ENCODE measurements around the gene JAK1. TPM values are rescaled to one million over a fixed set of nuclear protein-coding genes. Genes with fewer than 3 reads are reported as not detected.
A peak's percentile ranks its signal among the peaks of the same experiment; 100 is the strongest.

Gene JAK1
- total and polyA plus RNA-seq, 2 of the 8 experiments (the other 6 are each of a cell fraction or from before 2014, with no cell fraction given) = 7.8 to 24.5 TPM

DNA sequence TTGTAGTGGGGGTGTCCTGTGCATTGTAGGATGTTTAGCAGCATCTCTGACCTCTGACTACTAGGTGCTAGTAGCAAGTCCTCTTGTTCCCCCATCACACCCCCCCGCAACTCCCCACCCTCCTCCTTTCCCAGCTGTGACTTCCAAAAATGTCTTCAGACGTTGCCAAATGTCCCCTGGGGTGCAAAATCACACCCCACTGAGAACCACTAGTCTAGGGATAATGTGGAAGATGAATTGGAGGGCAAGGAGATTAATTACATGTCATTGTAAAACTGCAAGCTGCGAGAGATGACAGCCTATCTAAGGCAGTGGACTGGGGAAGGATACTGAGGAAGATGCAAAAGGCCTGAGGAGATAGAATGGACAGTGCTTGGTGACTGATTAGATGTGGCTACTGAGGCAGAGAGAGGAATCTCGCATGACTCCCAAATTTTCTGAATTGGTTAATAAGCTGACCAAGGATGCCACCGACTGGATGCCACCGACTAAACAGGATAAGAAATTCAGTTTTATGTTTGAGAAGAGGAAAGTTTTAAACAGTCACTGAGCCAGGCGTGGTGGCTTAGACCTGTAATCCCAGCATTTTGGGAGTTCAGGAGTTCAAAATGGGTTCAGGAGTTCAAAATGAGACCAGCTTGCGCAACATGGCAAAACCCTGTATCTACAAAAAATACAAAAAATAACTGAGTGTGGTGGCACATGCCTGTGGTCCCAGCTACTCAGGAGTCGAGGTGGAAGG lies 3.1 kb upstream of the JAK1 start:
- no peaks in the 10 kb centered on the region for H3K9me3 ChIP-seq (ENCODE audit: insufficient read depth in 2 of 2, low read depth in 1 of 2, low read length in 1 of 2)
- H3K36me3 ChIP-seq (ENCODE audit: control insufficient read depth in 2 of 4, insufficient read depth in 4 of 4, low read length in 3 of 4) = no peaks in the 10 kb centered on the region
- no peak overlapping the region for H2BK12ac ChIP-seq (ENCODE audit: low read depth, low read length)
- H3K27ac ChIP-seq (ENCODE audit: low read depth, low read length) = no peak overlapping the region
- ChIA-PET POLR2A (ENCODE audit: partially characterized antibody) (interaction anchor here (0.6 kb wide), 1 partner anchor 17 kb away, joined by 3 read pairs; no protein-coding TSS in a partner anchor), CTCF (ENCODE audit: partially characterized antibody) (interaction anchor here (0.7 to 0.9 kb wide), 2 partner anchors 13 to 23 kb away, joined by 3 read pairs; no protein-coding TSS in a partner anchor)
- H3K56ac ChIP-seq (replicated peaks; ENCODE audit: insufficient read length, low read depth, low read length) = no peak overlapping the region
- no peak overlapping the region for H3K23ac ChIP-seq (ENCODE audit: insufficient read length)
- no peak overlapping the region for H4K91ac ChIP-seq (replicated peaks; ENCODE audit: insufficient read length, low read length)
- H2AK5ac ChIP-seq (ENCODE audit: low read depth, low read length) = no peak overlapping the region
- H3K9ac ChIP-seq (replicated peaks in 1 of 4; ENCODE audit: extremely low read depth in 1 of 4, low read depth in 3 of 4, low read length in 3 of 4) = no peak overlapping the region
- no peak overlapping the region for H4K5ac ChIP-seq (ENCODE audit: insufficient read length, low read depth, low read length)
- 82% methylated on average over 9 of the region's 9 CpGs; no CpG with 5 or more reads in 1 of the 2 experiments for WGBS, 2 experiments (ENCODE audit: extremely low coverage in 1 of 2, insufficient coverage in 1 of 2, insufficient read length in 1 of 2, insufficient replicate concordance in 2 of 2, low coverage in 1 of 2, low lambda C conversion rate in 2 of 2, missing lambda C conversion rate in 1 of 2)
- no peak overlapping the region for H3K14ac ChIP-seq (ENCODE audit: insufficient read length)
- peaks cover 0 to 5% of the 10 kb centered on the region in 2 experiments for H4K20me1 ChIP-seq (replicated peaks in 1 of 2; ENCODE audit: control insufficient read depth in 1 of 2, insufficient read depth in 2 of 2, low read length in 2 of 2)
- no peak overlapping the region for H2BK120ac ChIP-seq (replicated peaks; ENCODE audit: low read depth, low read length)
- DNase-seq (ENCODE audit: low read depth in 1 of 2, low spot score in 2 of 2) (no peak), FAIRE-seq (no peak)
- H3K27me3 ChIP-seq (replicated peaks in 1 of 4; ENCODE audit: control insufficient read depth in 3 of 4, extremely low read depth in 1 of 4, insufficient read depth in 3 of 4, low read length in 3 of 4) = peaks cover 0 to 19% (median 2%) of the 10 kb centered on the region in 4 experiments; a peak in 5 of 7 replicates
- H3K4me2 ChIP-seq (ENCODE audit: insufficient read depth in 1 of 2, low read depth in 2 of 2, low read length in 2 of 2) = no peak overlapping the region
- no peak overlapping the region for H2BK15ac ChIP-seq (ENCODE audit: low read length)
- no peak overlapping the region for H2BK20ac ChIP-seq (ENCODE audit: low read length)
- no peak overlapping the region for H3K4me3 ChIP-seq (ENCODE audit: extremely low read depth in 1 of 4, insufficient read depth in 2 of 4, low read depth in 3 of 4, low read length in 4 of 4)
- no peaks in the 10 kb centered on the region for H3K79me1 ChIP-seq (ENCODE audit: low read depth, low read length)
- H3K4ac ChIP-seq (replicated peaks; ENCODE audit: insufficient read length, low read depth, low read length) = no peak overlapping the region
- H3K18ac ChIP-seq (ENCODE audit: extremely low read depth, low read length) = no peak overlapping the region
- no peak overlapping the region for H2AFZ ChIP-seq (ENCODE audit: low read length)
- peaks cover 0 to 7% (median 3%) of the 10 kb centered on the region in 4 experiments; a peak in 4 of 7 replicates for H3K4me1 ChIP-seq (replicated peaks in 1 of 4; ENCODE audit: control insufficient read depth in 3 of 4, insufficient read depth in 4 of 4, low read length in 3 of 4)
- peaks cover 7% of the 10 kb centered on the region for H3K23me2 ChIP-seq (ENCODE audit: low read depth, low read length)
- no peaks in the 10 kb centered on the region for H3K79me2 ChIP-seq (ENCODE audit: control insufficient read depth in 1 of 2, insufficient read depth in 2 of 2, low read length in 2 of 2)
- H2BK5ac ChIP-seq (ENCODE audit: low read depth, low read length) = no peak overlapping the region
- H4K8ac ChIP-seq (ENCODE audit: extremely low read depth, insufficient read depth, low read length) = no peak overlapping the region
- TF ChIP-seq EZH2 (IDR thresholded peaks at IDR 0.05; ENCODE audit: low read depth, low read length, severe bottlenecking) (no peak), RAD21 (IDR thresholded peaks at IDR 0.05 in 1 of 2, conservative IDR thresholded peaks at IDR 0.05 in 1 of 2; ENCODE audit: low read depth in 2 of 2, low read length in 2 of 2) (peak; percentile 12 to 22; a peak in 3 of 4 replicates), CEBPB (IDR thresholded peaks at IDR 0.05; ENCODE audit: low read depth, low read length) (peak; percentile 77)

All from H1 (cell line).